RWPE2 (cell line): ENCODE measurements around the gene STAC2.

ENCODE experiments used
- ATAC-seq: fragments of 200-7000 bp; cut with Tn5 transposase; 3 replicates; pipeline ENCODE4 v1.9.1; 2021; ENCODE audit warnings: low read depth
- DNase-seq: peaks from one replicate; pipeline ENCODE4 v3.0.0-alpha.2; 2020; ENCODE audit warnings: low spot score
- H3K27ac ChIP-seq: fragments of 450-650 bp; 2 replicates; pipeline ENCODE4 v1.5.1; 2017; ENCODE audit warnings: mild to moderate bottlenecking; ENCODE audit not compliant: poor library complexity, severe bottlenecking
- H3K27me3 ChIP-seq: fragments of 250-450 bp; sonication (Bioruptor Pico); 2 replicates; pipeline ENCODE4 v1.5.1; 2021; ENCODE audit warnings: mild to moderate bottlenecking, moderate library complexity; ENCODE audit not compliant: insufficient read depth, poor library complexity, severe bottlenecking
- H3K36me3 ChIP-seq: fragments of 250-450 bp; sonication (Bioruptor Pico); 2 replicates; pipeline ENCODE4 v1.5.1; 2020; ENCODE audit warnings: low read depth, mild to moderate bottlenecking, moderate library complexity
- H3K4me1 ChIP-seq: fragments of 250-450 bp; sonication (Bioruptor Pico); 2 replicates; pipeline ENCODE4 v1.5.1; 2021; ENCODE audit warnings: mild to moderate bottlenecking, moderate library complexity; ENCODE audit not compliant: insufficient read depth, poor library complexity, severe bottlenecking
- H3K4me3 ChIP-seq: fragments of 250-450 bp; sonication (Bioruptor Pico); 2 replicates; pipeline ENCODE4 v1.5.1; 2021; ENCODE audit warnings: mild to moderate bottlenecking, moderate library complexity; ENCODE audit not compliant: severe bottlenecking
- H3K9me3 ChIP-seq: fragments of 250-450 bp; sonication (Bioruptor Pico); 2 replicates; pipeline ENCODE4 v1.5.1; 2021; ENCODE audit warnings: mild to moderate bottlenecking, moderate library complexity; ENCODE audit not compliant: severe bottlenecking
- TF ChIP-seq, protein P1 (sequence below): fragments of 450-650 bp; IDR thresholded peaks from one replicate; pipeline ENCODE4 v1.5.1; 2017; ENCODE audit warnings: mild to moderate bottlenecking, moderate library complexity; ENCODE audit not compliant: poor library complexity, severe bottlenecking

STAC2 gene

DNA sequence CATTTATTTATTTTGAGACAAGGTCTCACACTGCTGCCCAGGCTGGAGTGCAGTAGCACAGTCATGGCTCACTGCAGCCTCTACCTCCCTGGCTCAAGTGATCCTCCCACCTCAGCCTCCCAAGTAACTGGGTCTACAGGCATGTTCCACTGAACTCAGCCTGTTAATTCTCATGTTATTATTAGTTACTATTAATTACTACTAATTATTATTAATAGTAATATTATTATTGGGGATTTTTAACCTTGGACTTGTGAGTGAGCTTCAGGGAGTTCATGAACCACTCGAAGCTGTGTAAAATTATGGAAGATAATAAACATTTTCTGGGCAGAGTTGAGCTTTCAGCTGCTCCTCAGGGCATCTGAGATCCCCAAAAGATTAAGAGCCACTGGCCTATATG, 4.6 kb upstream of the STAC2 start:
- DNase-seq = no peak

DNA sequence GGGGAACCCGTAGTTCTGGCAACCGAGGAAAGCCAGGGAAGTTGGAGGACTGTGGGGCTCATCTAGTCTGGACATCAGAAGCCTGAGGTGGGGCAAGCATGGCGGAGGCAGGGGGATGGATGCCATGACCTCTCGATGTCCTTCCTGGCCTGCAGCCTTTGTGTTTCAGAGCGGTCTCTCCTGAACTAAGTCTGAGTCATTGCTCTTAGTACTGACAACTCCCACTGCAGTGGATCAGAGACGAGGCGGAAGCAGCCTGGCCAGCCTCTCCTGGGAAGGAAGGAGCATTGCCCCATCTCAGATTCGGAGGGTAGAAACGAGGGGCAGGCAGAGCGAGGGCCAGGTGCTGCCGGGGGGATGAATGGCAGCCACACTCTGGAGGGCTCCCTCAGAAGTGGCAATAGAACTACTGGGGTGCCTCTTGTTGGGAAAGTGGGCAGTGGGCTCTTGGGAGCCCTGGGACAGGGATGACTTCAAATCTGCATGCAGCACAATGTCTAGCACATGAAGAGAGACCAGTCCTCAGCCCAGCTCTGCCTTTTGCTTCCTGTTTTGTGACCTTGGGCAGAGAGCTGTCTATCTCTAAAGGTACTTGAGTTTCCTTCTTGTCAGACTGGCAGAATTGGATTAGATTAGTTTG, 3.6 kb upstream of the STAC2 start:
- Histone ChIP-seq H3K27me3 (peaks cover 11% of the 10 kb centered on the region), H3K4me3 (no peak overlapping the region), H3K27ac (no peak overlapping the region), H3K9me3 (no peaks in the 10 kb centered on the region), H3K4me1 (peaks cover 5% of the 10 kb centered on the region), H3K36me3 (no peaks in the 10 kb centered on the region)
- DNase-seq (no peak), ATAC-seq (peak; percentile 83)
- TF ChIP-seq, protein P1, sequence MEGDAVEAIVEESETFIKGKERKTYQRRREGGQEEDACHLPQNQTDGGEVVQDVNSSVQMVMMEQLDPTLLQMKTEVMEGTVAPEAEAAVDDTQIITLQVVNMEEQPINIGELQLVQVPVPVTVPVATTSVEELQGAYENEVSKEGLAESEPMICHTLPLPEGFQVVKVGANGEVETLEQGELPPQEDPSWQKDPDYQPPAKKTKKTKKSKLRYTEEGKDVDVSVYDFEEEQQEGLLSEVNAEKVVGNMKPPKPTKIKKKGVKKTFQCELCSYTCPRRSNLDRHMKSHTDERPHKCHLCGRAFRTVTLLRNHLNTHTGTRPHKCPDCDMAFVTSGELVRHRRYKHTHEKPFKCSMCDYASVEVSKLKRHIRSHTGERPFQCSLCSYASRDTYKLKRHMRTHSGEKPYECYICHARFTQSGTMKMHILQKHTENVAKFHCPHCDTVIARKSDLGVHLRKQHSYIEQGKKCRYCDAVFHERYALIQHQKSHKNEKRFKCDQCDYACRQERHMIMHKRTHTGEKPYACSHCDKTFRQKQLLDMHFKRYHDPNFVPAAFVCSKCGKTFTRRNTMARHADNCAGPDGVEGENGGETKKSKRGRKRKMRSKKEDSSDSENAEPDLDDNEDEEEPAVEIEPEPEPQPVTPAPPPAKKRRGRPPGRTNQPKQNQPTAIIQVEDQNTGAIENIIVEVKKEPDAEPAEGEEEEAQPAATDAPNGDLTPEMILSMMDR = no peak

More for the DNA sequence above, 4.6 kb upstream of the STAC2 start:
- TF ChIP-seq, protein P1 = no peak
- Histone ChIP-seq H3K27ac (no peak overlapping the region), H3K9me3 (no peaks in the 10 kb centered on the region), H3K27me3 (peaks cover 7% of the 10 kb centered on the region), H3K4me1 (peaks cover 5% of the 10 kb centered on the region), H3K36me3 (no peaks in the 10 kb centered on the region), H3K4me3 (no peak overlapping the region)
- ATAC-seq = no peak

DNA sequence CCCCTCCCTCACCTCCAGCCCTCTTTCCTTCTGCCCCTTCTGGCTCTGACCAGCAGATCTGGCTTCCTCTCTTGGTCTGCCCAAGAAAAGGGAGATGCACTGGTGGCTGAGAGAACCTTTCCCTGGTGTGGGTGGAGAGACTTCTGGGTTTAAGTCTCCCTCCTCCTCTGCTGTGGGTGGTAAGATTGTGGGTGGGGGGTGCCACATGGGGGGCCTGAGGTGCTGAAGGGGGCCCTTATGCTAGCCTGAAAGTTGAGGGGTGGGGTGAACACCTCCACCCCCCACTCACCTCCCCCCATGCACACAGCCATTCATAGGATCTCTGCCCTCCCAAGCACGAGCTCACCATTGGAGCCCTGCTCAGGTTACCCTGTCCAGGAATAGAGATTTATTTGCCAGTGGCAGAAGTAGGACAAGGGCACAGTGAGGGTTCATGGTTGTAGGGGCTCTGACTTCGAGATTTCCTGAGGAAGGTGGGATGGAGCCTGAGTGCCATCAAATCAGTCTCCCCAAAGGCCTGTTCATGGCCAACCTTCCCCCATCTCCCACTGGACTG, 1.7 kb upstream of the STAC2 start:
- no peak overlapping the region for H3K4me3 ChIP-seq
- ATAC-seq (no peak), DNase-seq (no peak)
- no peaks in the 10 kb centered on the region for H3K36me3 ChIP-seq
- H3K4me1 ChIP-seq = peaks cover 5% of the 10 kb centered on the region
- H3K27me3 ChIP-seq = peaks cover 11% of the 10 kb centered on the region
- no peak overlapping the region for H3K27ac ChIP-seq
- no peaks in the 10 kb centered on the region for H3K9me3 ChIP-seq
- TF ChIP-seq, protein P1 = no peak

DNA sequence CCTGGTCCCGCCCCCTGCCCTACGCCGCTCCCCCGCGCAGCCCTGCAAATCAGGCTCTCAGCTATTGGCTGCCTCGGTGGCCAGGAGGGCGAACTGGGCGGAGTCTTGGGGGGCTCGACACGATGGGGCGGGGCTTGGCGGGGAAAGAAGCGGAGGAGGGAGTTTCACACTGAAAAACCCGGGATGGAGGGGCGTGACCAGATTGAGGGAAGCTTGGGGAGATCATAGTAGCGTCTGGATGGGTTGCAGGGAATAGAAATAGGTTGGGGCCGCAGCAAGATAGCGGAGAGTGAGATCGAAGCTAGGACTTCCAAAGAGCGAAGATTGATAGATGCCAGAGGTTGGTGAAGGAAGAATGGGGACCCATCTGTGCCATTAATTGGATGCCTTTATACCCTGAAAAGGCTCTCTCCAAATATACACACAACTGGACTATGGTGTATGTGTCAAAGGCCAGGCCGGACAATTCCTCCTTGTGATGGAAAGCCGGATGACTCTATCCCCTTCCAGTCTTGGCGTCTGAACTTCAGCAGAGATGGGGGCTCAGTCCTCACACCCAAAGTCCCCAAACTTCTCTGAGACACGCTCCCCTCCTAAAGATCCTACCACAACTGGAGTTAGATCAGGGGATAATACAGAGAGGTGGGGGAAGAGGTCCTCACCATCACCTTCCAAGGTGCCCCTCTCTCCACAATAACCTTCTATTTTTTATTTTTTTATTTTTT, 376 bp upstream of the STAC2 start:
- H3K36me3 ChIP-seq = no peaks in the 10 kb centered on the region
- H3K4me3 ChIP-seq = peak overlapping the region; percentile 21
- H3K27me3 ChIP-seq = peaks cover 11% of the 10 kb centered on the region
- H3K9me3 ChIP-seq = no peaks in the 10 kb centered on the region
- no peak overlapping the region for H3K27ac ChIP-seq
- DNase-seq (no peak), ATAC-seq (peak; percentile 51)
- H3K4me1 ChIP-seq = peaks cover 5% of the 10 kb centered on the region
- TF ChIP-seq, protein P1 = no peak
